Measurements from ENCODE around the gene FAM53C.

Gene FAM53C

DNA sequence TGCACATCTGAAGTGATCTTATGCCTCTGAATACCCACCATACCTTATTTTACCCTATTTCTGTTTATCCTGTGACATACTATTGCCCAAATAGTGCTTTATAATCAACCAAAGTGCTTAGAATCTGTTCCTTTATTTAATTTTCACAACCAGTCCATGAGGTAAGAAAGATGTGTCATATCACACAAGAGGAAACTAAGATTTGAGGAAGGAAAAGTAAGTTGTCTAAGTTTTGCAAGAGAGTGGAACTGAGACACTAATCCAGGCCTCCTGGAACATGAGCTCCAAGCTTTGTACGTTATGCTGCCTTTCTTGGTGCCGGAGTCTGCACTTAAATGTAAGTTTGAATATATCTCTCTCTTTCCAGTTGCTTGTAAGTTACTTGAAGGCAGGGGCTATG lies 31.6 kb downstream of the FAM53C start:
- H3K4me3 ChIP-seq (ENCODE audit: low read depth, low read length), result no peak overlapping the region
- H2AFZ ChIP-seq (ENCODE audit: insufficient read depth, low read length, poor library complexity), result no peak overlapping the region
- H3K9ac ChIP-seq (ENCODE audit: low read length), result no peak overlapping the region
- H4K12ac ChIP-seq (ENCODE audit: low read depth, low read length), result no peak overlapping the region
- H2BK12ac ChIP-seq (ENCODE audit: low read length), result no peak overlapping the region
- no peak overlapping the region for H3K18ac ChIP-seq (ENCODE audit: low read length)
- H3K27ac ChIP-seq (ENCODE audit: low read depth, low read length), result no peak overlapping the region
- H3K27me3 ChIP-seq (ENCODE audit: insufficient read depth, low read length), result no peaks in the 10 kb centered on the region
- no peak overlapping the region for H2BK5ac ChIP-seq (ENCODE audit: low read depth, low read length, poor library complexity)
- H3K9me3 ChIP-seq (ENCODE audit: insufficient read depth, low read depth, low read length), result no peaks in the 10 kb centered on the region
- H4K91ac ChIP-seq (ENCODE audit: low read depth, low read length), result no peak overlapping the region
- no peaks in the 10 kb centered on the region for H3K79me1 ChIP-seq (ENCODE audit: low read length)
- no peak overlapping the region for H2AK5ac ChIP-seq (ENCODE audit: low read length)
- H3K23ac ChIP-seq (ENCODE audit: low read length), result no peak overlapping the region
- no peak overlapping the region for H2BK120ac ChIP-seq (ENCODE audit: insufficient read depth, low read length, poor library complexity)
- H3K4ac ChIP-seq (ENCODE audit: low read depth, low read length), result peak overlapping the region; percentile 75
- H3K14ac ChIP-seq (ENCODE audit: low read length), result no peak overlapping the region
- peaks cover 0 to 6% of the 10 kb centered on the region in 2 experiments for H3K4me1 ChIP-seq (ENCODE audit: control insufficient read depth in 1 of 2, insufficient read depth in 2 of 2, low read length in 2 of 2)
- H3K36me3 ChIP-seq (ENCODE audit: control insufficient read depth in 1 of 2, insufficient read depth in 2 of 2, low read length in 2 of 2), result peaks cover 2 to 7% of the 10 kb centered on the region in 2 experiments
- peak in 1 of 2 donors; percentile 16 for DNase-seq
- no peak overlapping the region for H3K4me2 ChIP-seq (ENCODE audit: low read length)
- WGBS (ENCODE audit: extremely low coverage, insufficient coverage, insufficient read length), result no CpG with 5 or more reads among the region's 2 CpGs
- H4K8ac ChIP-seq (ENCODE audit: low read depth, low read length), result no peak overlapping the region
- H3K79me2 ChIP-seq (ENCODE audit: control insufficient read depth, insufficient read depth, low read length, poor library complexity), result peaks cover 3% of the 10 kb centered on the region

DNA sequence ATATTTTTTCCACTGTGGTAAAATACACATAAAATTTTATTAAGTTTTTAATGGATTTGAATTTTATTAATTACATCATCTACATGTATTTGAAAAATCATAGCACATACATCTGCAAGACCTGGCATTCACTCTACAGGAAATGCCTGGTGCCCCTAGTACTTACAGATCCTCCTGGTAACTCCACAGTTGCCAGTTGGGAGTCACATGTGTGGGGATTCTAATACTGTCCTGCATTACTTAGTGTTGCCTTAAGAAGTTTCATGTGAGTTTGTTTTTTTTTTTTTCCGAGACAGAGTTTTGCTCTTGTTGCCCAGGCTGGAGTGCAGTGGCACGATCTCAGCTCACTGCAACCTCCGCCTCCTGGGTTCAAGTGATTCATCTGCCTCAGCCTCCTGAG lies 32.5 kb downstream of the FAM53C start:
- H4K8ac ChIP-seq (ENCODE audit: low read depth, low read length), result no peak overlapping the region

DNA sequence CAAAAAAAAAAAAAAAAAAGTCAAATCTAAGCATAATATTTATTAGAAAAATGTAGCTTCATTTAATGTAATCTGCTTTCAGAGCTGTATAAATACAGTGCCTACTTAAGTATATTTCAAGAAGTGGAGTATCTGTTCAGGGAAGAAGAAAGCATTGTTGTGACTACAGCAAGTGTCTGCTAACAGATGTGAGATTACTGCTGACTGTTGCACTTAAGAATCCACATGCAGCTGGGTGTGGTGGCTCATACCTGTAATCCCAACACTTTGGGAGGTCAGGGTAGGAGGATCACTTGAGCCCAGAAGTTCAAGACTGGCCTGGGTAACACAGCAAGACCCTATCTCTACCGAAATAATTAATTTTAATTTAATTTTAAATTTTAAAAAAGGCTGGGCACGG lies 33.4 kb downstream of the FAM53C start:
- no CpG with 5 or more reads among the region's 2 CpGs for WGBS (ENCODE audit: extremely low coverage, insufficient coverage, insufficient read length)
- Histone ChIP-seq H3K14ac (ENCODE audit: low read length) (no peak overlapping the region), H4K12ac (ENCODE audit: low read depth, low read length) (no peak overlapping the region), H3K79me2 (ENCODE audit: control insufficient read depth, insufficient read depth, low read length, poor library complexity) (peaks cover 3% of the 10 kb centered on the region), H3K4ac (ENCODE audit: low read depth, low read length) (no peak overlapping the region), H2AFZ (ENCODE audit: insufficient read depth, low read length, poor library complexity) (no peak overlapping the region), H2BK12ac (ENCODE audit: low read length) (no peak overlapping the region), H3K36me3 (ENCODE audit: control insufficient read depth in 1 of 2, insufficient read depth in 2 of 2, low read length in 2 of 2) (peaks cover 8 to 17% of the 10 kb centered on the region in 2 experiments), H4K8ac (ENCODE audit: low read depth, low read length) (no peak overlapping the region), H3K18ac (ENCODE audit: low read length) (no peak overlapping the region), H2BK5ac (ENCODE audit: low read depth, low read length, poor library complexity) (no peak overlapping the region), H3K4me1 (ENCODE audit: control insufficient read depth in 1 of 2, insufficient read depth in 2 of 2, low read length in 2 of 2) (peaks cover 0 to 6% of the 10 kb centered on the region in 2 experiments), H3K79me1 (ENCODE audit: low read length) (no peaks in the 10 kb centered on the region), H4K91ac (ENCODE audit: low read depth, low read length) (no peak overlapping the region), H2AK5ac (ENCODE audit: low read length) (no peak overlapping the region), H3K23ac (ENCODE audit: low read length) (no peak overlapping the region), H2BK120ac (ENCODE audit: insufficient read depth, low read length, poor library complexity) (no peak overlapping the region), H3K27me3 (ENCODE audit: insufficient read depth, low read length) (no peaks in the 10 kb centered on the region), H3K4me3 (ENCODE audit: low read depth, low read length) (no peak overlapping the region), H3K4me2 (ENCODE audit: low read length) (no peak overlapping the region), H3K9ac (ENCODE audit: low read length) (no peak overlapping the region), H3K27ac (ENCODE audit: low read depth, low read length) (no peak overlapping the region), H3K9me3 (ENCODE audit: insufficient read depth, low read depth, low read length) (no peaks in the 10 kb centered on the region)
- peak in 1 of 2 donors; percentile 49 for DNase-seq

More for the DNA sequence above, 32.5 kb downstream of the FAM53C start:
- no peak for DNase-seq
- no peaks in the 10 kb centered on the region for H3K9me3 ChIP-seq (ENCODE audit: insufficient read depth, low read depth, low read length)
- H3K14ac ChIP-seq (ENCODE audit: low read length), result no peak overlapping the region
- no peak overlapping the region for H2AFZ ChIP-seq (ENCODE audit: insufficient read depth, low read length, poor library complexity)
- no peak overlapping the region for H2AK5ac ChIP-seq (ENCODE audit: low read length)
- no peak overlapping the region for H2BK5ac ChIP-seq (ENCODE audit: low read depth, low read length, poor library complexity)
- H3K4me3 ChIP-seq (ENCODE audit: low read depth, low read length), result no peak overlapping the region
- H3K4me1 ChIP-seq (ENCODE audit: control insufficient read depth in 1 of 2, insufficient read depth in 2 of 2, low read length in 2 of 2), result peaks cover 0 to 6% of the 10 kb centered on the region in 2 experiments
- no CpG with 5 or more reads among the region's 3 CpGs for WGBS (ENCODE audit: extremely low coverage, insufficient coverage, insufficient read length)
- no peak overlapping the region for H3K18ac ChIP-seq (ENCODE audit: low read length)
- H4K91ac ChIP-seq (ENCODE audit: low read depth, low read length), result no peak overlapping the region
- H2BK12ac ChIP-seq (ENCODE audit: low read length), result no peak overlapping the region
- H3K4me2 ChIP-seq (ENCODE audit: low read length), result no peak overlapping the region
- H4K12ac ChIP-seq (ENCODE audit: low read depth, low read length), result no peak overlapping the region
- H3K23ac ChIP-seq (ENCODE audit: low read length), result no peak overlapping the region
- peaks cover 3% of the 10 kb centered on the region for H3K79me2 ChIP-seq (ENCODE audit: control insufficient read depth, insufficient read depth, low read length, poor library complexity)
- no peak overlapping the region for H3K9ac ChIP-seq (ENCODE audit: low read length)
- no peaks in the 10 kb centered on the region for H3K79me1 ChIP-seq (ENCODE audit: low read length)
- H3K4ac ChIP-seq (ENCODE audit: low read depth, low read length), result no peak overlapping the region
- peaks cover 2 to 10% of the 10 kb centered on the region in 2 experiments for H3K36me3 ChIP-seq (ENCODE audit: control insufficient read depth in 1 of 2, insufficient read depth in 2 of 2, low read length in 2 of 2)
- H3K27ac ChIP-seq (ENCODE audit: low read depth, low read length), result no peak overlapping the region
- no peak overlapping the region for H2BK120ac ChIP-seq (ENCODE audit: insufficient read depth, low read length, poor library complexity)
- H3K27me3 ChIP-seq (ENCODE audit: insufficient read depth, low read length), result no peaks in the 10 kb centered on the region

DNA sequence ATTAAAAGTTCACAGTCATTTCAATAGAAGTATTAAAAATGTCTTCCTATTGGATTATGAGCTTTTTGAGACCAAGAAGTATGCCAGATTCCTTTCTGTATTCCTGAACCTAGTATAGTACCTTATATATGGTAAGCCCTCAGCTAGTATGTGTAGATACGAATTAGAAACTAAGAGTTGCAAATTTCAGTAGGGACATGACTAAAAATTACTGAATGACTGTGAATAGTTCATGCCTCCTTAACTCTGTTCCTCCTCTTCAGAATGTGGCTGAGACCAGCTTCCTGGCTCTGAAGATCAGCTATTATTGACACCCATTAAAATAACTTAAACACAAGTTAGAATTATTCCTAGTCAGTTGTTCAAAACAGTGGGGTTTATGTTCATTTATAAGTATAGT lies 34.2 kb downstream of the FAM53C start:
- no peak overlapping the region for H4K91ac ChIP-seq (ENCODE audit: low read depth, low read length)
- no peak overlapping the region for H3K4me3 ChIP-seq (ENCODE audit: low read depth, low read length)
- no peak overlapping the region for H4K8ac ChIP-seq (ENCODE audit: low read depth, low read length)
- H3K4ac ChIP-seq (ENCODE audit: low read depth, low read length), result no peak overlapping the region
- H3K18ac ChIP-seq (ENCODE audit: low read length), result no peak overlapping the region
- no peak overlapping the region for H3K23ac ChIP-seq (ENCODE audit: low read length)
- peaks cover 0 to 6% of the 10 kb centered on the region in 2 experiments for H3K4me1 ChIP-seq (ENCODE audit: control insufficient read depth in 1 of 2, insufficient read depth in 2 of 2, low read length in 2 of 2)
- no peak overlapping the region for H2BK12ac ChIP-seq (ENCODE audit: low read length)
- H2AK5ac ChIP-seq (ENCODE audit: low read length), result no peak overlapping the region
- no peak overlapping the region for H3K14ac ChIP-seq (ENCODE audit: low read length)
- DNase-seq, result no peak
- H3K79me2 ChIP-seq (ENCODE audit: control insufficient read depth, insufficient read depth, low read length, poor library complexity), result peaks cover 3% of the 10 kb centered on the region
- no peak overlapping the region for H2BK120ac ChIP-seq (ENCODE audit: insufficient read depth, low read length, poor library complexity)
- no CpG with 5 or more reads among the region's 1 CpG for WGBS (ENCODE audit: extremely low coverage, insufficient coverage, insufficient read length)
- H3K27me3 ChIP-seq (ENCODE audit: insufficient read depth, low read length), result no peaks in the 10 kb centered on the region
- no peak overlapping the region for H2AFZ ChIP-seq (ENCODE audit: insufficient read depth, low read length, poor library complexity)
- H3K4me2 ChIP-seq (ENCODE audit: low read length), result no peak overlapping the region
- no peak overlapping the region for H3K27ac ChIP-seq (ENCODE audit: low read depth, low read length)
- H3K9ac ChIP-seq (ENCODE audit: low read length), result no peak overlapping the region
- peaks cover 9 to 17% of the 10 kb centered on the region in 2 experiments for H3K36me3 ChIP-seq (ENCODE audit: control insufficient read depth in 1 of 2, insufficient read depth in 2 of 2, low read length in 2 of 2)
- H4K12ac ChIP-seq (ENCODE audit: low read depth, low read length), result no peak overlapping the region
- H3K79me1 ChIP-seq (ENCODE audit: low read length), result no peaks in the 10 kb centered on the region
- H3K9me3 ChIP-seq (ENCODE audit: insufficient read depth, low read depth, low read length), result no peaks in the 10 kb centered on the region
- H2BK5ac ChIP-seq (ENCODE audit: low read depth, low read length, poor library complexity), result no peak overlapping the region

Data from trophoblast cell (in vitro differentiated cells and primary cell).